H9 (cell line): ENCODE data around the gene NDUFV2. TPM values are rescaled to one million over a fixed set of nuclear protein-coding genes. Genes with fewer than 3 reads are reported as not detected.

Experiments
- DNase-seq: peaks from one replicate; pipeline ENCODE4 v3.0.0-alpha.2; 2017
- H2AFZ ChIP-seq: one replicate; pipeline ENCODE4 v1.6.1; 2013; ENCODE audit warnings: mild to moderate bottlenecking, low read length, control low read depth, moderate library complexity
- H2AK5ac ChIP-seq: 2 replicates; pipeline ENCODE4 v1.6.1; 2013; ENCODE audit warnings: low read length, control low read depth, mixed read lengths; ENCODE audit not compliant: insufficient read length
- H2BK120ac ChIP-seq: one replicate; pipeline ENCODE4 v1.6.1; 2013; ENCODE audit warnings: low read depth, mild to moderate bottlenecking, low read length, control low read depth, inconsistent platforms; ENCODE audit not compliant: poor library complexity, severe bottlenecking
- H2BK12ac ChIP-seq: 2 replicates; pipeline ENCODE4 v1.6.1; 2013; ENCODE audit warnings: low read length, control low read depth, mixed read lengths, low read depth; ENCODE audit not compliant: insufficient read length
- H2BK15ac ChIP-seq: 2 replicates; pipeline ENCODE4 v1.6.1; 2013; ENCODE audit warnings: low read depth, low read length, control low read depth
- H2BK20ac ChIP-seq: one replicate; pipeline ENCODE4 v1.6.1; 2013; ENCODE audit warnings: low read depth, mild to moderate bottlenecking, low read length, control low read depth, inconsistent platforms; ENCODE audit not compliant: poor library complexity, severe bottlenecking
- H2BK5ac ChIP-seq: 2 replicates; pipeline ENCODE4 v1.6.1; 2013; ENCODE audit warnings: low read length, control low read depth, mixed read lengths; ENCODE audit not compliant: insufficient read length
- H3K14ac ChIP-seq: 2 replicates; pipeline ENCODE4 v1.6.1; 2013; ENCODE audit warnings: low read length, control low read depth; ENCODE audit not compliant: insufficient read depth
- H3K18ac ChIP-seq: 2 replicates; pipeline ENCODE4 v1.6.1; 2013; ENCODE audit warnings: low read depth, mild to moderate bottlenecking, mixed read lengths, low read length, control low read depth; ENCODE audit not compliant: insufficient read length
- H3K23ac ChIP-seq: 2 replicates; pipeline ENCODE4 v1.6.1; 2013; ENCODE audit warnings: low read length, control low read depth, mixed read lengths, low read depth; ENCODE audit not compliant: insufficient read length
- H3K23me2 ChIP-seq: 2 replicates; pipeline ENCODE4 v1.6.1; 2013; ENCODE audit warnings: low read depth, mild to moderate bottlenecking, mixed read lengths, low read length, control low read depth; ENCODE audit not compliant: insufficient read length, poor library complexity, severe bottlenecking
- H3K27ac ChIP-seq: 2 replicates; pipeline ENCODE4 v1.5.1; 2013; ENCODE audit warnings: low read length, control low read depth, mixed read lengths, low read depth; ENCODE audit not compliant: insufficient read length
- H3K27me3 ChIP-seq: 2 replicates; pipeline ENCODE4 v1.6.1; 2013; ENCODE audit warnings: low read length, control low read depth, inconsistent platforms; ENCODE audit not compliant: insufficient read depth
- H3K4ac ChIP-seq: 2 replicates; pipeline ENCODE4 v1.6.1; 2013; ENCODE audit warnings: low read depth, mild to moderate bottlenecking, control low read depth, inconsistent platforms, low read length, moderate library complexity
- H3K4me1 ChIP-seq: 2 replicates; pipeline ENCODE4 v1.6.1; 2013; ENCODE audit warnings: low read length, control low read depth, inconsistent platforms; ENCODE audit not compliant: insufficient read depth
- H3K4me2 ChIP-seq: 2 replicates; pipeline ENCODE4 v1.6.1; 2013; ENCODE audit warnings: low read length, control low read depth, mixed read lengths; ENCODE audit not compliant: insufficient read length, insufficient read depth
- H3K56ac ChIP-seq: 2 replicates; pipeline ENCODE4 v1.6.1; 2013; ENCODE audit warnings: low read depth, mild to moderate bottlenecking, mixed read lengths, low read length, control low read depth; ENCODE audit not compliant: insufficient read length
- H3K79me1 ChIP-seq: 2 replicates; pipeline ENCODE4 v1.6.1; 2013; ENCODE audit warnings: low read depth, mild to moderate bottlenecking, moderate library complexity, low read length, control low read depth, inconsistent platforms; ENCODE audit not compliant: insufficient read depth, poor library complexity, severe bottlenecking
- H3K79me2 ChIP-seq: 2 replicates; pipeline ENCODE4 v1.6.1; 2013; ENCODE audit warnings: low read length, control low read depth, inconsistent platforms; ENCODE audit not compliant: insufficient read depth
- H3K9ac ChIP-seq: 2 replicates; pipeline ENCODE4 v1.6.1; 2013; ENCODE audit warnings: low read length, control low read depth, mixed read lengths; ENCODE audit not compliant: insufficient read length; ENCODE audit errors: extremely low read depth
- H3K9me3 ChIP-seq: one replicate; pipeline ENCODE4 v1.6.1; 2013; ENCODE audit warnings: low read depth, low read length, inconsistent platforms; ENCODE audit not compliant: control insufficient read depth
- H3T11ph ChIP-seq: one replicate; pipeline ENCODE4 v1.6.1; 2013; ENCODE audit warnings: mild to moderate bottlenecking, low read length, control low read depth, inconsistent platforms
- H4K20me1 ChIP-seq: one replicate; pipeline ENCODE4 v1.6.1; 2013; ENCODE audit not compliant: control insufficient read depth, insufficient read length, insufficient read depth
- H4K5ac ChIP-seq: 2 replicates; pipeline ENCODE4 v1.6.1; 2013; ENCODE audit warnings: low read depth, mild to moderate bottlenecking, mixed read lengths, low read length, control low read depth; ENCODE audit not compliant: insufficient read length
- H4K8ac ChIP-seq: replicated peaks from 2 replicates; pipeline ENCODE4 v1.6.1; 2013; ENCODE audit warnings: low read length, control low read depth, mixed read lengths, low read depth; ENCODE audit not compliant: insufficient read length
- H4K91ac ChIP-seq: 2 replicates; pipeline ENCODE4 v1.6.1; 2013; ENCODE audit warnings: low read depth, mild to moderate bottlenecking, moderate library complexity, mixed read lengths, low read length, control low read depth; ENCODE audit not compliant: insufficient read length
- H3K27ac Mint-ChIP-seq, 3 experiments: 2 replicates in 2 of 3; 3 replicates in 1 of 3; pipeline ENCODE4 v1.8.0; 2020 to 2021; ENCODE audit warnings: mixed read lengths in 3 of 3, mild to moderate bottlenecking in 1 of 3, moderate library complexity in 1 of 3
- H3K27me3 Mint-ChIP-seq: 2 replicates; pipeline ENCODE4 v1.8.0; 2021; ENCODE audit warnings: low read depth, mild to moderate bottlenecking, moderate library complexity, mixed read lengths
- H3K36me3 Mint-ChIP-seq, 3 experiments: 2 replicates in 2 of 3; 3 replicates in 1 of 3; pipeline ENCODE4 v1.8.0; 2020 to 2021; ENCODE audit warnings: low read depth in 3 of 3, mixed read lengths in 3 of 3; ENCODE audit not compliant: insufficient read depth in 1 of 3
- H3K4me1 Mint-ChIP-seq, 2 experiments: 2 replicates each; pipeline ENCODE4 v1.8.0; 2020; ENCODE audit warnings: mixed read lengths in 2 of 2
- H3K4me3 Mint-ChIP-seq, 2 experiments: 2 replicates in 1 of 2; 3 replicates in 1 of 2; pipeline ENCODE4 v1.8.0; 2020 to 2021; ENCODE audit warnings: mild to moderate bottlenecking in 2 of 2, mixed read lengths in 2 of 2, moderate library complexity in 1 of 2
- H3K9me3 Mint-ChIP-seq, 2 experiments: 2 replicates in 1 of 2; 3 replicates in 1 of 2; pipeline ENCODE4 v1.8.0; 2020; ENCODE audit warnings: mild to moderate bottlenecking in 2 of 2, mixed read lengths in 2 of 2, moderate library complexity in 1 of 2
- CTCF ChIP-seq: fragments of 200-600 bp; sonication (generic); conservative IDR thresholded peaks from 3 replicates; pipeline ENCODE4 v1.8.0; 2021; ENCODE audit warnings: antibody characterized with exemption, mild to moderate bottlenecking
- WGBS: extraction: QIAGEN DNeasy Blood & Tissue Kit; methylation state at CpG from one replicate; pipeline ENCODE4 v1.1.7; 2013; ENCODE audit warnings: missing lambda C conversion rate, low lambda C conversion rate, mixed read lengths; ENCODE audit not compliant: insufficient read length; ENCODE audit errors: extremely low coverage; 5-methylcytosine and 5-hydroxymethylcytosine counted together
- total RNA-seq: library from RNA; stranded (reverse); gene quantifications from 2 replicates; pipeline ENCODE4 v1.2.1, GENCODE V29; 2021

The NDUFV2 gene
- total RNA-seq, 1 experiment from 2014 or later, result 206 TPM

DNA sequence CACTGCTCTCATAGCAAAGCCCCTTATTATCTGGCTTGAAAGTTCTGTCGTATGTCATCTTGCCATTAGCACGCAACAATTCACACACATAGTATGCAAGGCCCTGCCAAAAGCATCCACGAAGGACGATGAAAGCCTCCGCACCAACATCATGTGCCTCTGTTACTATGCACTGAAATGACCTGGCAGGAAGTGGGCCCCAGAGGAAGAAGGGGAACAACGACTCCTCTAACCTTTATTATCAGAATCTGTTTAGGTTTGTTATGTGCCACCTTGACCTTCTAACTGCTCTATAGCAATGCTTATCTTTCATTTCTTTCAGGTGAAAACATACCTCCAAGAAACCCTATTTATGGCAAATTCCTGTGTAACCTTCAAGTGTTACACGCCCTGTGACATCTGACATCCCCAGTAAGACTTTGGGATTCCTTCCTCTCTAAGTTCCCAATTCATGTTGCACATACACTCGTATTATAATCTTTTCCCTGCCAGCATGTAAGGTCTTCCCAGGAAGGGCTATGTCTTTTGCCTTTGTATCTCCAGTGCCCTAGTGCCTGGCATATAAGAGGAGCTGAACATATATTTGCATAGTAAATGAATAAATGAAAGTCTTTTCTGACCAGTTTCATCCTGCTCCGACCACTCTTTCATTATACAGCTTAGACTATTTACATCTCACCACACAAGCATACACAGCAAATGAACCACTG is 7.0 kb upstream of the NDUFV2 start:
- H2BK5ac ChIP-seq, result no peak overlapping the region
- H3K36me3 Mint-ChIP-seq, result no peaks in the 10 kb centered on the region
- H3K18ac ChIP-seq, result no peak overlapping the region
- WGBS, result no CpG with 5 or more reads among the region's 9 CpGs
- no peak overlapping the region for H2AK5ac ChIP-seq
- no peak overlapping the region for H3T11ph ChIP-seq
- H2AFZ ChIP-seq, result no peak overlapping the region
- no peaks in the 10 kb centered on the region for H3K9me3 ChIP-seq
- no peak overlapping the region for H3K4me3 Mint-ChIP-seq
- no peak overlapping the region for H4K91ac ChIP-seq
- H2BK12ac ChIP-seq, result no peak overlapping the region
- no peak overlapping the region for H2BK120ac ChIP-seq
- no peak for DNase-seq
- no peak overlapping the region for H3K23ac ChIP-seq
- no peaks in the 10 kb centered on the region for H3K27me3 Mint-ChIP-seq
- H4K5ac ChIP-seq, result no peak overlapping the region
- H4K20me1 ChIP-seq, result no peaks in the 10 kb centered on the region
- H3K27ac Mint-ChIP-seq, result no peak overlapping the region
- H3K27ac ChIP-seq, result no peak overlapping the region
- H3K23me2 ChIP-seq, result peaks cover 2% of the 10 kb centered on the region
- no peak overlapping the region for H2BK15ac ChIP-seq
- peaks cover 5% of the 10 kb centered on the region; the same call in 1 of the 2 replicates for H3K4me1 ChIP-seq
- H3K14ac ChIP-seq, result no peak overlapping the region
- H3K27me3 ChIP-seq, result no peaks in the 10 kb centered on the region
- no peak overlapping the region for H2BK20ac ChIP-seq
- peaks cover 28 to 41% of the 10 kb centered on the region in 2 experiments for H3K4me1 Mint-ChIP-seq
- no peak overlapping the region for H3K56ac ChIP-seq
- TF ChIP-seq CTCF, result no peak
- no peak overlapping the region for H3K4ac ChIP-seq
- H3K79me2 ChIP-seq, result no peaks in the 10 kb centered on the region
- no peaks in the 10 kb centered on the region for H3K79me1 ChIP-seq
- no peak overlapping the region for H4K8ac ChIP-seq
- H3K4me2 ChIP-seq, result no peak overlapping the region
- no peak overlapping the region for H3K9ac ChIP-seq
- no peaks in the 10 kb centered on the region for H3K9me3 Mint-ChIP-seq
